CD4-positive, alpha-beta T cell treated with Interleukin-4 for 1 hour (primary cell): Measurements from ENCODE around the gene DPEP1.
A peak's percentile ranks its signal among the peaks of the same experiment; 100 is the strongest.
"Not testable (repeated sequence)": the region's sequence is repeated elsewhere in the genome, so short reads cannot be mapped to it uniquely, and the experiment has no call there.

Experiments
- DNase-seq, 2 donors: peaks; one replicate each; pipeline ENCODE4 v3.0.0-alpha.2; 2020 to 2022

DPEP1 gene

DNA sequence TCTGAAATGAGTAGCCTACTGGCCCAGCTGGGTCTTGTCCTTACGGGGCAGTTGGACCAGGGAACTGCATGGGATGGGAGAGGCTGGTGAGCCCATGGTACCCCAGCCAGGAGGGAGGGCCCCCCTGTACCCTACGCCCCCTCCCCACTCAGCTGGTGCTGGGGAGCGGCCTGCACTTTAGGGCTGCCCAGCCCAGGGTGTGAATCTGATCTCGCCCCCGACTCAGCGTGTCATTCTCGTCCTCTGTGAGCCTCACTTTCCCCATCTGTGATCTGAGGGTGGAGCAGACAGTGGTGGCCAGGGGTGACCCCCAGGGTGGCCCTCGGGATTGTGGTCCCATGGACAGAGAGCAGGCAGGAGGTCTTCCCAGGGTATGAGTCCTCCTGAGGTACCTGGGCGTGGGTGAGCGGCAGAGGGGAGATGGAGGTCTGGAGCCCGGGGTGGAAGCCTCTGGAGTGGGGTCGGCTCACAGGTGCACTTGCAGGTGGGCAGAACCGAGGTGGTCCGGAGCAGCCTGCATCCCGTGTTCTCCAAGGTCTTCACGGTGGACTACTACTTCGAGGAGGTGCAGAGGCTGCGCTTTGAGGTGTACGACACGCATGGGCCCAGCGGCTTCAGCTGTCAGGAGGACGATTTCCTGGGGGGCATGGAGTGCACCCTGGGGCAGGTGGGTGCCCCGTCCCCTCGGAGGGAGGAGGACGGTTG, 36.2 kb upstream of the DPEP1 start:
- DNase-seq: no peak

DNA sequence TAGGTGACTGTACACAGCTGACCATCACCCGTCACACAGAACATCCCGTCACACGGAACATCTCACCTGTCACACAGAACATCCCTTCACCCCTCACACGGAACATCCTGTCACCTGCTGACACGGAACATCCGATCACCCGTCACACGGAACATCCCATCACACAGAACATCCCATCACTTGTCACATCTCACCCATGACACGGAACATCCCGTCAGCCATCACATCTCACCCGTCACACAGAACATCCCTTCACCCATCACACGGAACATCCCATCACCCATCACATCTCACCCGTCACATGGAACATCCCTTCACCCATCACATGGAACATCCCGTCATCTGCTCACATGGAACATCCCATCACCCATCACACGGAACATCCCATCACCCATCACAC, 34.1 kb upstream of the DPEP1 start:
- no peak for DNase-seq

DNA sequence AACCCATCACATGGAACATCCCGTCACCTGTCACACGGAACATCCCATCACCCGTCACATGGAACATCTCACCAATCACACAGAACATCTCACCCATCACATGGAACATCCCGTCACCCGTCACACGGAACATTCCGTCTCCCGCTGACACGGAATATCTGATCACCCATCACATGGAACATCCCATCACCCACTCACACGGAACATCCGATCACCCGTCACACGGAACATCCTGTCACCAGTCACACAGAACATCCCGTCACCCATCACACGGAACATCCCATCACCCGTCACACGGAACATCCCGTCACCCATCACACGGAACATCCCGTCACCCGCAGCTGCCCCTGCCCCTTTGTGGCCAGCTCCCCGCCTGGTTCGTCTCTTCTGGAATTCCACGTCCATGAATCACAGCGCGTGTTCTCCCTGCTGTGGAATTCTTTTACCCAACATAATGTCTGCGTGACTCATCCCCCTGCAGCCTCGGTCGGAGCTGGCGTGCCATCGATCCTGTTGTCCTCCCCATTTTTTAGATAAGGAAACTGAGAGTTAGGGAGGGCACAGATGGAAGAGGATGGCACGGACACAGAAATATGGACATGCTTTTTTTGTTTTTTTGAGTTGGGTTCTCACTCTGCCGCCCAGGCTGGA, 32.3 kb upstream of the DPEP1 start:
- DNase-seq: no peak

- DNase-seq: no peak
These were observed 31.4 kb upstream of the DPEP1 start for GRCh38 chr16:89581861-89582563.

DNA sequence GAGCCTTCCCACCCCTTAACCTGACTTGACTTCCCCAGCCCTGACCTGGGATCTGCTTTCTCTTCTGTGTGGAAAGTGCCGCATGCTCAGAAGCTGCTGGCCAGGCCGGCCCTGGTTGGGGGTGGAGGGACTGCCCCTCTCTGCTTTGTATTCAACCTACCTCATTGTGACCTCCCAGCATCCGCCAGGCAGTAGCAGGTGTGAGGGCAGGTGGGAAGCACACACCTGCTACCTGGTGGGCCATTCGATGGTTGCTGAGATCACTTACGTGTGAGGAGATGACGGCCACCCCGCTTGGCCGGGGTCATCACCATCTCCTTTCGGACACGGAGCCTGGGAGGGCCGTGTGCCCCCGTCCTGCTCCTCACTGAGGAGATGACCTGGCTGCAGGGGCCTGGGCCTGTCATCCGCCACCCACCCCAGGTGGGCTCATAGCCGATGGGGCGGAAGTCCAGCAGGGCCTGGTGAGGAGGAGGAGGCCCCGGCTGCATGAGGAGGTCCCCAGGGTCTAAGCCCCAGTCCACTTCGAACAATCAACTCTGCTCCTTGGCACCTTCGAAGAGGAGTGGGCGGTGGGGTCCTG, 30.7 kb upstream of the DPEP1 start:
- no peak for DNase-seq

GRCh38 chr16:89583197-89583894, 30.1 kb upstream of the DPEP1 start:
- no peak for DNase-seq

GRCh38 chr16:89583895-89584644, 29.4 kb upstream of the DPEP1 start:
- no peak for DNase-seq

GRCh38 chr16:89584768-89585549, 28.5 kb upstream of the DPEP1 start:
- DNase-seq: no peak

DNA sequence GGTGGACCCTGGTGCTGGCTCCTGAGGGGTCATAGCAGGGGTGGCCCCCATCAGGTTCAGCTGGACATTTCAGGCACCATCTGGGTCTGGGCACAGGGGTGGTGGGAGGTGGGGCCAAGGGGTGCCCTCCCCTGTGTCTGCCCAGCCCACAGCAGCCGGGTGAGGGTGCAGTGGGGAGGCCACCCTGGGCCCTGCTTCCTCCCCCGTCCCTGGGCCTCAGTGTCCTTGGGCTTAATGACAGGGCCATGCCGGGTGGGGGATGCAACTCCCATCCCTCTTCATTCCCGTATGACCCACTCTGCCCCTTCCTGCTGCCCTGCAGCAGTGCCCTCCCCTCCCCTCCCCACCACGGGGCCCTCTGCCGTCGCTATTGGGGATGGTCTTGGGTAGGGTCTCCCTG, 27.2 kb upstream of the DPEP1 start:
- DNase-seq: no peak

- no peak for DNase-seq
These were observed 26.6 kb upstream of the DPEP1 start for GRCh38 chr16:89586853-89587252.

- not testable (repeated sequence) for DNase-seq
These were observed 25.8 kb upstream of the DPEP1 start for GRCh38 chr16:89587676-89588075.

DNA sequence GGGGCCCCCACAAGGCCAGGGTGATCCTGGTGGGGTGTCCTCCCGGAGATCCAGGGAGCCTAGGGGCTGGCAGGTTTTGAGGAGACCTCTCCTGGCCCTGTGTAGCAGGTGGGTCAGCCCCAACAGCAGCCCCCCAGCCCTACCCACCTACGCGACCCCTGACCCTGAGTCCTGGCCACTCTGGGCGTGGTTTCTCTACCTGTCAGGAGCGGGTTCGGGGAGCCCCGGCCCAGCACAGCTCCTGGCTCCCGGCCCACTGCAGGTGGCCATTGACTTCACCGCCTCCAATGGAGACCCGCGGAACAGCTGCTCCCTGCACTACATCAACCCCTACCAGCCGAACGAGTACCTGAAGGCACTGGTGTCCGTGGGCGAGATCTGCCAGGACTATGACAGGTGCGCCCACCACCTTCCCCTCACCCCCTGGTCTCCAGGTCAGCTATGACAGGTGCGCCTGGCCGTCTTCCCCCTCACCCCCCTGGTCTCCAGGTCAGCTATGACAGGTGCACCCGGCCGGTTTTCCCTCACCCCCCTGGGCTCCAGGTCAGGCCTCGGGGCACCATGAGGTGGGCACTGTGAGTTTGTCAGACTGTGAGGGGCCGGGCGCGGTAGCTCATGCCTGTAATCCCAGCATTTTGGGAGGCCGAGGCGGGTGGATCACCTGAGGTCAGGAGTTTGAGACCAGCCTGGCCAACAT, 24.9 kb upstream of the DPEP1 start:
- DNase-seq: no peak

- no peak for DNase-seq
These were observed 24.1 kb upstream of the DPEP1 start for GRCh38 chr16:89589241-89589926.

- peak; percentile 67 to 77 for DNase-seq
These were observed 19.6 kb upstream of the DPEP1 start for GRCh38 chr16:89593841-89594240.

DNA sequence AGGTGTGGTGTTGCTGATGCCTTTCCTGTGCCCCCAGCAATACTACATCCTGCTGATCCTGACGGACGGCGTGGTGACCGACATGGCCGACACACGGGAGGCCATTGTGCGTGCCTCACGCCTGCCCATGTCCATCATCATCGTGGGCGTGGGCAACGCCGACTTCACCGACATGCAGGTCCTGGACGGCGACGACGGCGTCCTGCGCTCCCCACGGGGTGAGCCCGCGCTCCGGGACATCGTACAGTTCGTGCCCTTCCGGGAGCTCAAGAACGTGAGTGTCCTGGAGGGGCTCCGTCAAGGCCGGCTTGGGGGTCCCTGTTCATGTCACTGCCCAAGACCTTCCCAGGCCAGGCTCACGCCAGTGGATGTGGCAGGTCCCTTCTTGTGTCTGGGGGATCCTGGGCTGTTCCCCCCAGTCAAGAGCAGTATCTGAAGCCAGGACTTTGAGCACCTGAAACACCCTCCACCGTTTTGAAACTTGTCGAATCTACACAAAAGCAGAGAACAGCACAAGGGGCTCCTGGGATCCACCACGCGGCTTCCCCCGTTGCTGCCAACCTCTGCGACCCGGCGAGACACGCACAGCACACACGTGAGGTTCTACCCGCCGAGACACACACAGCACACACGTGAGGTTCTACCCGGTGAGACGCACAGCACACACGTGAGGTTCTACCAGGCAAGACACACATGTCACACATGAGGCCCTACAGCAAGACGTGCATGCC, 17.9 kb upstream of the DPEP1 start:
- DNase-seq: no peak

DNA sequence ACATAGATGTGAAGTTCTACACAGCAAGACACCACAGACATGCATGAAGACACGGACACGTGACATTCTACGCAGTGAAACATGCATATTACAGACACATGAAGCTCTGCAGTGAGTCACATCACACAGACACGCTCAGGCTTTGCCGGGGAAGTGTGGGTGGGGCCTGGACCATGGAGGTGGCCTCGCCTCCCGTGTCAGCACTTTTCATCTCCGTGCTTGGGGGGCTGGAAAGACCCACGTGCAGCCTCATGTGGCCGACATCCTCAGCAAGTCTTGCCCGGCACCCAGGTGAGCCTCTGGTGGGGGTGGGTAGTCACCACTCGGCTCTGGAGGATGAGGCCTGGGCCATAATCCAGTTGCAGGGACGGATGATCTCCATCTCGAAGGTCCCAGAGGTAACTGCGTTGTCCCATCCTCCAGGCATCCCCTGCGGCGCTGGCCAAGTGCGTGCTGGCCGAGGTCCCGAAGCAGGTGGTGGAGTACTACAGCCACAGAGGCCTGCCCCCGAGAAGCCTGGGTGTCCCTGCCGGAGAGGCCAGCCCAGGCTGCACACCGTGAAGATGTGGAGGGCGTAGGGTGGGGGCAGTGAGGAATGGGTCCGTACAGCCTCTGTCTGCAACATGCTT, 17.3 kb upstream of the DPEP1 start:
- DNase-seq: no peak

GRCh38 chr16:89596957-89597649, 16.3 kb upstream of the DPEP1 start:
- DNase-seq: no peak

DNA sequence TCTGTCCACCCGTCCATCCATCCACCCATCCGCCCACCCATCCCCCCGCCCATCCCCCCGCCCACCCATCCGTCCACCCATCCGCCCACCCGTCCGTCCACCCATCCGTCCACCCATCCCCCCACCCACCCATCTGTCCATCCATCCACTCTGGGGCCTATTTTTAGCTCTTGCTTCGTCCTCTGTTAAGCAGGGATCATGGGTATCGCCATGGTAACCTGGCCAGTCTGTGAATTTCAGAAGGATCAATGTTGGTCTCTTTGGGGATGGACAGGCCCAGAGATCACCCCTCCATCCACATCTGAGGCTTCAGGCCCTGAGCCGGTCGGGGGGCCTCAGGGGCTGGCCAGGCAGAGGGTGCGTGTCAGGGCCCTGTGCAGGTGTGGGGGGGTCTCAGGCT, 15.2 kb upstream of the DPEP1 start:
- DNase-seq: no peak
